Right lobe of liver (tissue), 6 donors: ENCODE data around the gene PXK. TPM values are rescaled to one million over a fixed set of nuclear protein-coding genes. Genes with fewer than 3 reads are reported as not detected.

Source experiments
- ATAC-seq, 4 donors: fragments of 200-7000 bp; cut with Tn5 transposase; one replicate each; pipeline ENCODE4 v1.9.1; 2020; ENCODE audit warnings: mild to moderate bottlenecking in 4 of 4, moderate library complexity in 4 of 4
- DNase-seq, 3 donors: peaks; one replicate each; pipeline ENCODE4 v3.0.0-alpha.2; 2020
- H3K27ac ChIP-seq, 3 donors: fragments of 200-600 bp; one replicate each; pipeline ENCODE4 v1.8.0; 2022
- H3K27me3 ChIP-seq, 2 donors: fragments of 200-600 bp; one replicate each; pipeline ENCODE4 v1.8.0; 2022
- H3K36me3 ChIP-seq, 4 donors: fragments of 200-600 bp; sonication (generic) in 1 of 4; one replicate each; pipeline versions ENCODE4 v1.5.1 to v1.8.0; 2017 to 2022; ENCODE audit warnings: control low read depth in 1 of 4
- H3K4me1 ChIP-seq, 4 donors: fragments of 200-600 bp; sonication (generic) in 1 of 4; one replicate each; pipeline versions ENCODE4 v1.5.1 to v1.8.0; 2017 to 2022; ENCODE audit warnings: control low read depth in 1 of 4
- H3K4me3 ChIP-seq, 3 donors: fragments of 200-600 bp; one replicate each; pipeline ENCODE4 v1.8.0; 2022
- H3K9me3 ChIP-seq, 4 donors: fragments of 200-600 bp; sonication (generic) in 1 of 4; one replicate each; pipeline versions ENCODE4 v1.5.1 to v1.8.0; 2017 to 2022; ENCODE audit warnings: control low read depth in 1 of 4
- CTCF ChIP-seq, 4 donors: fragments of 200-600 bp in 3 of 4; fragments of 450-650 bp in 1 of 4; IDR thresholded peaks; one replicate each; pipeline versions ENCODE4 v1.5.1 to v1.8.0; 2016 to 2022; ENCODE audit warnings: antibody characterized with exemption in 4 of 4, mild to moderate bottlenecking in 2 of 4
- POLR2A ChIP-seq: fragments of 450-650 bp; IDR thresholded peaks from one replicate; pipeline ENCODE4 v1.6.1; 2017; ENCODE audit warnings: antibody characterized with exemption, mild to moderate bottlenecking
- WGBS: methylation state at CpG from one replicate; pipeline ENCODE4 v1.1.6; 2018; ENCODE audit warnings: low coverage, low lambda C conversion rate; ENCODE audit not compliant: insufficient coverage; ENCODE audit errors: missing lambda C conversion rate; 5-methylcytosine and 5-hydroxymethylcytosine counted together
- intact Hi-C, 2 donors: fragments of 100-400 bp; cut with DNase I; formaldehyde crosslinking; loops; one replicate each; pipeline versions ENCODE4 v1.11.2 to v1.14.1; 2022
- total RNA-seq, 6 experiments: library from RNA; depleted of rRNA in 2 of 6; stranded (reverse); fragments of >200 nt in 2 of 6; fragmentation: NEBNext Ultra II Directional in 3 of 6; extraction: Animal tissue kit (Norgen Biotek cat#: 25700) in 3 of 6; gene quantifications; one replicate each; pipeline versions ENCODE4 v1.1.0 to v1.2.4, GENCODE V29; 2016 to 2023
- donor health status: DM: no; HTN: yes; CAD: no.
- donor health status: DM: no; HTN: no; CAD: no.
- donor health status: DM: no; HTN: no; CAD: no.
- donor health status: DM: no; HTN: yes; CAD: no.
- donor health status: DM: no; HTN: yes; CAD: no.

Gene PXK
- total RNA-seq, 6 experiments from 2014 or later: 6.6 to 19.4 (median 9.6) TPM

GRCh38 chr3:58331593-58332152 is 1.0 kb upstream of the PXK start:
- ATAC-seq (no peak), DNase-seq (no peak)
- Histone ChIP-seq H3K27me3 (no peaks in the 10 kb centered on the region), H3K4me3 (no peak overlapping the region), H3K4me1 (peaks cover 0 to 21% (median 8%) of the 10 kb centered on the region in 4 donors), H3K27ac (no peak overlapping the region), H3K36me3 (no peaks in the 10 kb centered on the region), H3K9me3 (no peaks in the 10 kb centered on the region)
- TF ChIP-seq CTCF (IDR thresholded peaks at IDR 0.05): no peak
- no peak for TF ChIP-seq POLR2A
- intact Hi-C loops: loop anchor here in 1 of 2 donors (5.0 kb wide), 1 partner anchor 86 kb away; no protein-coding TSS in a partner anchor
- whole genome bisulfite sequencing: 68% methylated on average over 4 of the region's 4 CpGs

GRCh38 chr3:58333206-58334012 is 717 bp downstream of the PXK start:
- peak; percentile 30 to 57 (median 46) for ATAC-seq
- peak overlapping the region in 1 of 3 donors; percentile 47 for H3K27ac ChIP-seq
- H3K36me3 ChIP-seq: no peaks in the 10 kb centered on the region
- H3K4me3 ChIP-seq: peak overlapping the region; percentile 61 to 70 (median 67)
- H3K27me3 ChIP-seq: no peaks in the 10 kb centered on the region
- DNase-seq: peak; percentile 43 to 64 (median 52)
- TF ChIP-seq CTCF (IDR thresholded peaks at IDR 0.05): no peak
- TF ChIP-seq POLR2A: no peak
- no peaks in the 10 kb centered on the region for H3K9me3 ChIP-seq
- WGBS: under 1% methylated on average over 11 of the region's 37 CpGs
- H3K4me1 ChIP-seq: peaks cover 0 to 21% (median 8%) of the 10 kb centered on the region in 4 donors
- intact Hi-C loops: loop anchor here in 1 of 2 donors (5.0 kb wide), 1 partner anchor 84 kb away; no protein-coding TSS in a partner anchor

GRCh38 chr3:58334013-58334321 is 1.3 kb downstream of the PXK start:
- H3K27ac ChIP-seq: peak overlapping the region in 1 of 3 donors; percentile 47
- intact Hi-C loops: loop anchor here in 1 of 2 donors (5.0 kb wide), 1 partner anchor 83 kb away; no protein-coding TSS in a partner anchor
- H3K9me3 ChIP-seq: no peaks in the 10 kb centered on the region
- H3K27me3 ChIP-seq: no peaks in the 10 kb centered on the region
- TF ChIP-seq POLR2A (no peak), CTCF (IDR thresholded peaks at IDR 0.05) (no peak)
- WGBS: 5% methylated on average over 4 of the region's 4 CpGs
- H3K4me1 ChIP-seq: peaks cover 0 to 21% (median 8%) of the 10 kb centered on the region in 4 donors
- H3K4me3 ChIP-seq: peak overlapping the region; percentile 61 to 70 (median 67)
- DNase-seq (no peak), ATAC-seq (no peak)
- H3K36me3 ChIP-seq: no peaks in the 10 kb centered on the region

- Histone ChIP-seq H3K36me3 (no peaks in the 10 kb centered on the region), H3K27me3 (no peaks in the 10 kb centered on the region), H3K4me3 (no peak overlapping the region), H3K9me3 (no peaks in the 10 kb centered on the region), H3K4me1 (peaks cover 0 to 21% (median 8%) of the 10 kb centered on the region in 4 donors), H3K27ac (peak overlapping the region in 1 of 3 donors; percentile 6)
- ATAC-seq (no peak), DNase-seq (no peak)
- TF ChIP-seq POLR2A (no peak), CTCF (IDR thresholded peaks at IDR 0.05) (peak in 1 of 4 donors; percentile 2)
- intact Hi-C loops: loop anchor here in 1 of 2 donors (5.0 kb wide), 1 partner anchor 83 kb away; no protein-coding TSS in a partner anchor
- WGBS: 77% methylated on average over 1 of the region's 1 CpG
Measured at GRCh38 chr3:58334506-58334884, 1.8 kb downstream of the PXK start.
